IMR-90 (cell line): ENCODE results near the gene NLRC5. TPM values are rescaled to one million over a fixed set of nuclear protein-coding genes. Genes with fewer than 3 reads are reported as not detected.

Source experiments
- ATAC-seq: fragments of 200-7000 bp; cut with Tn5 transposase; 2 replicates; pipeline ENCODE4 v1.9.1; 2020; ENCODE audit warnings: low read depth, mild to moderate bottlenecking, moderate library complexity
- BruUV-seq: library from RNA; stranded (reverse); fragments of 400-500 nt; replicated peaks from 2 replicates; lab custom pipeline; 2021; lab: Mats Ljungman, UMichigan
- CTCF ChIA-PET: fragments of 300-600 bp; formaldehyde crosslinking; extraction: SDS; loops from one replicate; lab custom pipeline; 2021; ENCODE audit warnings: antibody characterized with exemption; lab: Yijun Ruan, JAX
- POLR2A ChIA-PET: fragments of 300-600 bp; sonication (Branson Sonifier 250); formaldehyde crosslinking; loops from one replicate; lab custom pipeline; 2022; ENCODE audit warnings: antibody characterized with exemption; ENCODE audit not compliant: unreplicated experiment; lab: Charles Lee
- DNase-seq: peaks from one replicate; pipeline ENCODE4 v3.0.0; 2013
- H2AFZ ChIP-seq: replicated peaks from 2 replicates; pipeline ENCODE3; 2013; ENCODE audit warnings: low read length, mild to moderate bottlenecking; ENCODE audit not compliant: poor library complexity
- H2AK5ac ChIP-seq: 2 replicates; pipeline ENCODE4 v1.6.1; 2013; ENCODE audit warnings: low read depth, low read length, inconsistent platforms
- H2AK9ac ChIP-seq: replicated peaks from 2 replicates; pipeline ENCODE3; 2013; ENCODE audit warnings: mild to moderate bottlenecking, low read depth, low read length, moderate library complexity; ENCODE audit not compliant: poor library complexity
- H2BK120ac ChIP-seq: 2 replicates; pipeline ENCODE4 v1.6.1; 2013; ENCODE audit warnings: low read depth, low read length, inconsistent platforms
- H2BK15ac ChIP-seq: 3 replicates; pipeline ENCODE4 v1.6.1; 2013; ENCODE audit warnings: low read depth, low read length, inconsistent platforms
- H2BK20ac ChIP-seq: 2 replicates; pipeline ENCODE4 v1.6.1; 2013; ENCODE audit warnings: low read depth, mild to moderate bottlenecking, inconsistent platforms, low read length, moderate library complexity
- H2BK5ac ChIP-seq: 2 replicates; pipeline ENCODE4 v1.6.1; 2013; ENCODE audit warnings: mild to moderate bottlenecking, low read depth, low read length, inconsistent platforms; ENCODE audit not compliant: poor library complexity, severe bottlenecking
- H3K14ac ChIP-seq: replicated peaks from 2 replicates; pipeline ENCODE4 v1.6.1; 2013; ENCODE audit warnings: low read depth, low read length, inconsistent platforms
- H3K18ac ChIP-seq: 2 replicates; pipeline ENCODE4 v1.6.1; 2013; ENCODE audit warnings: low read depth, low read length, control low read depth
- H3K23ac ChIP-seq: 2 replicates; pipeline ENCODE4 v1.6.1; 2013; ENCODE audit warnings: low read depth, low read length, inconsistent platforms
- H3K27ac ChIP-seq: 2 replicates; pipeline ENCODE4 v1.5.1; 2013; ENCODE audit warnings: mild to moderate bottlenecking, control low read depth, low read length; ENCODE audit not compliant: insufficient read depth
- H3K27me3 ChIP-seq: 2 replicates; pipeline ENCODE4 v1.6.1; 2013; ENCODE audit warnings: low read length; ENCODE audit not compliant: control insufficient read depth, insufficient read depth
- H3K36me3 ChIP-seq: 2 replicates; pipeline ENCODE4 v1.6.1; 2013; ENCODE audit warnings: low read length, mixed read lengths; ENCODE audit not compliant: control insufficient read depth, insufficient read depth
- H3K4ac ChIP-seq: 2 replicates; pipeline ENCODE4 v1.6.1; 2013; ENCODE audit warnings: low read depth, low read length, inconsistent platforms
- H3K4me1 ChIP-seq: 2 replicates; pipeline ENCODE4 v1.6.1; 2013; ENCODE audit warnings: low read length, mixed read lengths; ENCODE audit not compliant: control insufficient read depth, insufficient read depth
- H3K4me2 ChIP-seq: 2 replicates; pipeline ENCODE4 v1.6.1; 2013; ENCODE audit warnings: low read depth, mild to moderate bottlenecking, control low read depth, low read length, moderate library complexity
- H3K4me3 ChIP-seq: 2 replicates; pipeline ENCODE4 v1.5.1; 2013; ENCODE audit warnings: low read depth, mild to moderate bottlenecking, control low read depth, low read length, moderate library complexity; ENCODE audit not compliant: insufficient read depth
- H3K56ac ChIP-seq: 2 replicates; pipeline ENCODE4 v1.6.1; 2013; ENCODE audit warnings: low read length, inconsistent platforms; ENCODE audit not compliant: insufficient read depth; ENCODE audit errors: extremely low read depth
- H3K79me1 ChIP-seq, 2 experiments: 2 replicates each; pipeline ENCODE4 v1.6.1; 2013; ENCODE audit warnings: low read length in 2 of 2, inconsistent platforms in 1 of 2, low read depth in 1 of 2
- H3K9ac ChIP-seq: 2 replicates; pipeline ENCODE4 v1.6.1; 2013; ENCODE audit warnings: low read depth, low read length, control low read depth
- H3K9me1 ChIP-seq: 2 replicates; pipeline ENCODE4 v1.6.1; 2013; ENCODE audit warnings: low read length, inconsistent platforms; ENCODE audit not compliant: insufficient read depth
- H3K9me3 ChIP-seq: 2 replicates; pipeline ENCODE4 v1.6.1; 2013; ENCODE audit warnings: low read length; ENCODE audit not compliant: control insufficient read depth, insufficient read depth
- H4K20me1 ChIP-seq: 2 replicates; pipeline ENCODE4 v1.6.1; 2013; ENCODE audit warnings: low read length, inconsistent platforms; ENCODE audit not compliant: insufficient read depth
- H4K5ac ChIP-seq: 2 replicates; pipeline ENCODE4 v1.6.1; 2013; ENCODE audit warnings: mild to moderate bottlenecking, low read depth, low read length, control low read depth
- H4K8ac ChIP-seq, 2 experiments: 2 replicates each; pipeline ENCODE4 v1.6.1; 2013; ENCODE audit warnings: low read depth in 2 of 2, low read length in 2 of 2, control low read depth in 1 of 2, inconsistent platforms in 1 of 2
- H4K91ac ChIP-seq: 2 replicates; pipeline ENCODE4 v1.6.1; 2013; ENCODE audit warnings: low read depth, low read length, inconsistent platforms; ENCODE audit not compliant: insufficient read depth
- CHD1 ChIP-seq: IDR thresholded peaks from 2 replicates; pipeline ENCODE4 v1.6.1; 2012; ENCODE audit warnings: low read depth, low read length, improper control_type of control experiment
- MAFK ChIP-seq: IDR thresholded peaks from 2 replicates; pipeline ENCODE4 v1.6.1; 2012; ENCODE audit warnings: low read depth, low read length, improper control_type of control experiment
- RAD21 ChIP-seq: IDR thresholded peaks from 2 replicates; pipeline ENCODE4 v1.6.1; 2012; ENCODE audit warnings: low read length, improper control_type of control experiment
- RFX5 ChIP-seq: IDR thresholded peaks from 2 replicates; pipeline ENCODE4 v1.8.0; 2012; ENCODE audit warnings: low read depth, mild to moderate bottlenecking, low read length, moderate library complexity
- WGBS, 2 experiments: methylation state at CpG; one replicate each; pipeline versions ENCODE4 v1.1.5 to v1.1.7; 2013; ENCODE audit warnings: missing lambda C conversion rate in 2 of 2; ENCODE audit not compliant: insufficient read length in 1 of 2; ENCODE audit errors: extremely low coverage in 2 of 2; 5-methylcytosine and 5-hydroxymethylcytosine counted together
- dilution Hi-C: fragments of 300-500 bp; cut with HindIII; formaldehyde crosslinking; loops from one replicate; pipeline ENCODE4 v1.14.3; 2018; ENCODE audit warnings: low sequenced_read_pairs; ENCODE audit not compliant: unreplicated experiment
- in situ Hi-C: fragments of 300-500 bp; cut with MboI; formaldehyde crosslinking; loops from 3 replicates; pipeline ENCODE4 v1.14.3; 2019; ENCODE audit warnings: low sequenced_read_pairs, inconsistent platforms, mixed read lengths
- intact Hi-C: fragments of 100-400 bp; cut with micrococcal nuclease; formaldehyde crosslinking; loops from 2 replicates; pipeline ENCODE4 v1.10.0; 2022
- polyA plus RNA-seq, 3 experiments: library from polyadenylated mRNA; depleted of rRNA; stranded (reverse); fragments of >200 nt; gene quantifications; 2 replicates each; pipeline ENCODE4 v1.2.3, GENCODE V29; 2012; ENCODE audit warnings: low replicate concordance in 1 of 3
- total RNA-seq: library from RNA; depleted of rRNA; stranded (reverse); fragments of >200 nt; gene quantifications from 2 replicates; pipeline ENCODE4 v1.2.3, GENCODE V29; 2012

The NLRC5 gene
- total and polyA plus RNA-seq, 2 of the 4 experiments (the other 2 are of a cell fraction) = 9.1 to 14.9 TPM

DNA sequence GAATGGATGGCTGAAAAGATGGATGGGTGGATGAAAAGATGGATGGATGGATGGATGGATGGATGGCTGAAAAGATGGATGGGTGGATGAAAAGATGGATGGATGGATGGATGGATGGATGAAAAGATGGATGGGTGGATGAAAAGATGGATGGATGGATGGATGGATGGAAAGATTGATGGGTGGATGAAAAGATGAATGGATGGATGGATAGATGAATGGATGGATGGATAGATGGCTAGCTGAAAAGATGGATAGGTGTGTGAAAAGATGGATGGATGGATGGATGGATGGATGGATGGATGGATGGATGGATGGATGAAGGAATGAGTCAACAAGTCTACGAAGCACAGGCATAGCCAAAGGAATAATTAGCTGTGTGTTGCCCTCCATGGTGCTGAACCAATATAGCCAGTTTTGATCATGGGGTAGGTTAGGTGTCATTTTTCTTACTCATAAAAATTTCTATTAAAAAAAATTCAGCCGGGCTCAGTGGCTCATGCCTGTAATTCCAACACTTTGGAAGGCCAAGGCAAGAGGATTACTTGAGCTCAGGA lies 41.1 kb downstream of the NLRC5 start:
- TF ChIP-seq CHD1 = no peak
- no peak for TF ChIP-seq RFX5
- no peak for TF ChIP-seq RAD21
- no peak for TF ChIP-seq MAFK
- no TSS peak for BruUV-seq
- Histone ChIP-seq H3K4me2 (no peak overlapping the region), H3K27me3 (no peaks in the 10 kb centered on the region), H4K91ac (no peak overlapping the region), H3K79me1 (no peaks in the 10 kb centered on the region), H3K23ac (no peak overlapping the region), H3K36me3 (peaks cover 16% of the 10 kb centered on the region; the same call in 1 of the 2 replicates), H3K18ac (no peak overlapping the region), H2AK9ac (no peak overlapping the region), H2AK5ac (no peak overlapping the region), H3K4me3 (no peak overlapping the region), H3K14ac (no peak overlapping the region), H4K5ac (no peak overlapping the region), H3K9ac (no peak overlapping the region), H3K27ac (no peak overlapping the region), H3K9me3 (no peaks in the 10 kb centered on the region), H4K20me1 (peaks cover 4% of the 10 kb centered on the region; the same call in 1 of the 2 replicates), H2BK15ac (no peak overlapping the region), H2BK20ac (no peak overlapping the region), H3K56ac (no peak overlapping the region), H3K4ac (no peak overlapping the region), H3K9me1 (peaks cover 26% of the 10 kb centered on the region), H2BK120ac (no peak overlapping the region), H2AFZ (no peak overlapping the region), H3K4me1 (0 out of 2 replicates have a peak, but pooled peaks cover 2% of the 10 kb centered on the region), H2BK5ac (peak overlapping the region; percentile 83), H4K8ac (no peak overlapping the region)
- intact Hi-C loops = no loop called here
- DNase-seq (no peak), ATAC-seq (no peak)
- in situ Hi-C loops = no loop called here
- dilution Hi-C loops = no loop called here
- CTCF ChIA-PET = interaction anchor here (1.1 kb wide), 1 partner anchor 10 kb away, joined by 3 read pairs; no protein-coding TSS in a partner anchor
- WGBS, 2 experiments = no CpG with 5 or more reads among the region's 2 CpGs
- POLR2A ChIA-PET = no interaction called here
